GM12878 (cell line): ENCODE measurements around the gene SPATS2L. TPM values are rescaled to one million over a fixed set of nuclear protein-coding genes. Genes with fewer than 3 reads are reported as not detected.

ENCODE experiments used
- ATAC-seq: fragments of 200-7000 bp; cut with Tn5 transposase; 3 replicates; pipeline ENCODE4 v1.9.1; 2020; ENCODE audit warnings: mild to moderate bottlenecking, moderate library complexity
- BruUV-seq: library from RNA; stranded (reverse); fragments of 400-500 nt; replicated peaks from 2 replicates; lab custom pipeline; 2021; lab: Mats Ljungman, UMichigan
- CTCF ChIA-PET: fragments of 300-600 bp; sonication (Branson Sonifier 250); formaldehyde crosslinking; extraction: SDS; loops from one replicate; lab custom pipeline; 2021; ENCODE audit warnings: inconsistent platforms; lab: Yijun Ruan, JAX
- POLR2A ChIA-PET: fragments of 350-600 bp; formaldehyde crosslinking; extraction: SDS; loops from one replicate; lab custom pipeline; 2021; ENCODE audit warnings: inconsistent platforms; lab: Charles Lee
- RAD21 ChIA-PET: fragments of 300-600 bp; sonication (Branson Sonifier 250); formaldehyde crosslinking; loops from one replicate; lab custom pipeline; 2023; ENCODE audit warnings: antibody characterized with exemption; ENCODE audit not compliant: unreplicated experiment; lab: Charles Lee
- SMC1A ChIA-PET: fragments of 300-600 bp; sonication (Branson Sonifier 250); formaldehyde crosslinking; loops from one replicate; lab custom pipeline; 2023; ENCODE audit not compliant: unreplicated experiment, uncharacterized antibody; lab: Charles Lee
- DNase-seq: peaks from one replicate; pipeline ENCODE4 v3.0.0-alpha.2; 2011; ENCODE audit warnings: low read depth, low spot score
- FAIRE-seq: peaks from 3 replicates; lab custom pipeline; 2011; peaks lifted over from hg19 to GRCh38; lab: Jason Lieb, UNC
- H2AFZ ChIP-seq: 2 replicates; pipeline ENCODE4 v1.6.0; 2011; ENCODE audit warnings: low read depth, low read length, control low read depth; ENCODE audit not compliant: control insufficient read depth
- H3K27ac ChIP-seq: 2 replicates; pipeline ENCODE4 v1.5.1; 2011; ENCODE audit warnings: control low read depth; ENCODE audit not compliant: control insufficient read depth, insufficient read depth
- H3K27me3 ChIP-seq, 2 experiments: replicated peaks in 1 of 2; 2 replicates each; pipeline versions ENCODE4 v1.6.0 to v1.6.1; 2011; ENCODE audit warnings: low read length in 1 of 2; ENCODE audit not compliant: control insufficient read depth in 2 of 2, insufficient read depth in 2 of 2
- H3K36me3 ChIP-seq, 2 experiments: 2 replicates each; pipeline ENCODE4 v1.5.1; 2011; ENCODE audit warnings: low read length in 1 of 2; ENCODE audit not compliant: control insufficient read depth in 2 of 2, insufficient read depth in 2 of 2
- H3K4me1 ChIP-seq: 2 replicates; pipeline ENCODE4 v1.6.1; 2011; ENCODE audit warnings: mild to moderate bottlenecking, low read length, moderate library complexity, mixed read lengths; ENCODE audit not compliant: control insufficient read depth, insufficient read depth
- H3K4me2 ChIP-seq: 2 replicates; pipeline ENCODE4 v1.6.0; 2011; ENCODE audit warnings: control low read depth; ENCODE audit not compliant: control insufficient read depth, insufficient read depth
- H3K4me3 ChIP-seq: fragments of 200-600 bp; sonication (generic); 2 replicates; pipeline ENCODE4 v1.5.1; 2016
- H3K79me2 ChIP-seq: 2 replicates; pipeline ENCODE4 v1.6.0; 2011; ENCODE audit warnings: low read length; ENCODE audit not compliant: control insufficient read depth, insufficient read depth
- H3K9ac ChIP-seq: 2 replicates; pipeline ENCODE4 v1.8.0; 2011; ENCODE audit warnings: low read length, control low read depth, mixed read lengths; ENCODE audit not compliant: control insufficient read depth, insufficient read depth
- H3K9me3 ChIP-seq: replicated peaks from 3 replicates; pipeline ENCODE4 v1.5.1; 2011; ENCODE audit warnings: mild to moderate bottlenecking, low read length; ENCODE audit not compliant: control insufficient read depth, insufficient read depth
- H4K20me1 ChIP-seq: 2 replicates; pipeline ENCODE4 v1.6.0; 2011; ENCODE audit not compliant: control insufficient read depth, insufficient read depth
- BHLHE40 ChIP-seq, 2 experiments: fragments of 450-650 bp in 1 of 2; IDR thresholded peaks; 2 replicates each; pipeline ENCODE4 v1.6.1; 2011 to 2017; ENCODE audit warnings: low read depth in 2 of 2, borderline replicate concordance in 1 of 2, improper control_type of control experiment in 1 of 2, low read length in 1 of 2, mild to moderate bottlenecking in 1 of 2
- CEBPZ ChIP-seq: fragments of 150-350 bp; IDR thresholded peaks from 2 replicates; pipeline ENCODE4 v1.6.1; 2016; ENCODE audit warnings: low read depth, low read length
- JUND ChIP-seq: IDR thresholded peaks from 2 replicates; pipeline ENCODE4 v1.6.1; 2012; ENCODE audit warnings: low read depth, mild to moderate bottlenecking, low read length, improper control_type of control experiment, moderate library complexity
- KLF5 ChIP-seq: fragments of 450-650 bp; IDR thresholded peaks from 2 replicates; pipeline ENCODE4 v1.6.1; 2014; ENCODE audit warnings: mild to moderate bottlenecking; ENCODE audit not compliant: partially characterized antibody
- NFYB ChIP-seq: IDR thresholded peaks from 2 replicates; pipeline ENCODE4 v1.6.1; 2011; ENCODE audit warnings: low read depth, mild to moderate bottlenecking, low read length, improper control_type of control experiment, moderate library complexity; ENCODE audit not compliant: insufficient read depth
- RCOR1 ChIP-seq: conservative IDR thresholded peaks from 2 replicates; pipeline ENCODE4 v1.6.1; 2012; ENCODE audit warnings: low read depth, low read length, improper control_type of control experiment
- SRF ChIP-seq, 2 experiments: IDR thresholded peaks; 2 replicates each; pipeline ENCODE4 v1.6.1; 2011; ENCODE audit warnings: low read depth in 2 of 2, low read length in 2 of 2, mild to moderate bottlenecking in 1 of 2, moderate library complexity in 1 of 2
- TBL1XR1 ChIP-seq: IDR thresholded peaks from 2 replicates; pipeline ENCODE4 v1.6.1; 2012; ENCODE audit warnings: low read depth, low read length, improper control_type of control experiment
- ZZZ3 ChIP-seq: IDR thresholded peaks from 2 replicates; pipeline ENCODE4 v1.6.1; 2011; ENCODE audit warnings: low read depth; ENCODE audit not compliant: control insufficient read depth, insufficient read length
- WGBS: methylation state at CpG from one replicate; pipeline ENCODE4 v1.1.6; 2016; ENCODE audit warnings: low lambda C conversion rate; ENCODE audit not compliant: insufficient replicate concordance, insufficient coverage; ENCODE audit errors: missing lambda C conversion rate; 5-methylcytosine and 5-hydroxymethylcytosine counted together
- in situ Hi-C: fragments of 300-500 bp; cut with MboI; formaldehyde crosslinking; loops from 9 replicates; pipeline ENCODE4 v1.14.3; 2018; ENCODE audit warnings: mixed read lengths
- intact Hi-C: fragments of 100-400 bp; cut with micrococcal nuclease; formaldehyde crosslinking; loops from one replicate; pipeline ENCODE4 v1.14.2; 2022; ENCODE audit not compliant: unreplicated experiment
- polyA plus RNA-seq, 11 experiments: library from polyadenylated mRNA; depleted of rRNA in 4 of 11; unstranded in 6 of 11; stranded (reverse) in 5 of 11; fragments of >200 nt; fragmentation: Nextera tagmentation in 4 of 11; fragmentation: Illumina TruSeq in 1 of 11; extraction: Ambion mirVana in 4 of 11; extraction: Trizol in 1 of 11; gene quantifications; 1 replicate in 1 of 11; 2 replicates in 10 of 11; pipeline versions ENCODE4 v1.2.1 to v1.2.3, GENCODE V29; 2011 to 2016; ENCODE audit warnings: inconsistent platforms in 2 of 11, missing spikeins in 2 of 11, low read depth in 1 of 11
- total RNA-seq, 4 experiments: library from RNA; depleted of rRNA in 3 of 4; stranded (reverse); fragments of >200 nt in 3 of 4; fragmentation: Illumina TruSeq in 1 of 4; extraction: Trizol in 1 of 4; gene quantifications; 2 replicates each; pipeline versions ENCODE4 v1.2.1 to v1.2.3, GENCODE V29; 2013 to 2021
- TF ChIP-seq, protein P1 (sequence below): IDR thresholded peaks from 2 replicates; pipeline ENCODE4 v1.6.1; 2012; ENCODE audit warnings: improper control_type of control experiment, low read depth, low read length; ENCODE audit not compliant: insufficient replicate concordance
- TF ChIP-seq, protein P2 (sequence below): IDR thresholded peaks from 2 replicates; pipeline ENCODE4 v1.6.1; 2012; ENCODE audit warnings: low read depth, low read length, improper control_type of control experiment

Gene SPATS2L
- total and polyA plus RNA-seq, 10 of the 15 experiments (the other 5 are each of a cell fraction or from before 2014, with no cell fraction given), result 5.2 to 30.0 (median 20.1) TPM

GRCh38 chr2:200377355-200378336 is 71.2 kb downstream of the SPATS2L start:
- no peak for ATAC-seq
- TF ChIP-seq CEBPZ (no peak), RCOR1 (no peak), KLF5 (no peak), NFYB (no peak), SRF (IDR thresholded peaks at IDR 0.05; ENCODE audit: low read depth in 2 of 2, low read length in 2 of 2) (no peak), TBL1XR1 (no peak), ZZZ3 (no peak), BHLHE40 (IDR thresholded peaks at IDR 0.05; ENCODE audit: borderline replicate concordance in 1 of 2, low read depth in 2 of 2, low read length in 1 of 2) (no peak), JUND (no peak)
- TF ChIP-seq, protein P1, sequence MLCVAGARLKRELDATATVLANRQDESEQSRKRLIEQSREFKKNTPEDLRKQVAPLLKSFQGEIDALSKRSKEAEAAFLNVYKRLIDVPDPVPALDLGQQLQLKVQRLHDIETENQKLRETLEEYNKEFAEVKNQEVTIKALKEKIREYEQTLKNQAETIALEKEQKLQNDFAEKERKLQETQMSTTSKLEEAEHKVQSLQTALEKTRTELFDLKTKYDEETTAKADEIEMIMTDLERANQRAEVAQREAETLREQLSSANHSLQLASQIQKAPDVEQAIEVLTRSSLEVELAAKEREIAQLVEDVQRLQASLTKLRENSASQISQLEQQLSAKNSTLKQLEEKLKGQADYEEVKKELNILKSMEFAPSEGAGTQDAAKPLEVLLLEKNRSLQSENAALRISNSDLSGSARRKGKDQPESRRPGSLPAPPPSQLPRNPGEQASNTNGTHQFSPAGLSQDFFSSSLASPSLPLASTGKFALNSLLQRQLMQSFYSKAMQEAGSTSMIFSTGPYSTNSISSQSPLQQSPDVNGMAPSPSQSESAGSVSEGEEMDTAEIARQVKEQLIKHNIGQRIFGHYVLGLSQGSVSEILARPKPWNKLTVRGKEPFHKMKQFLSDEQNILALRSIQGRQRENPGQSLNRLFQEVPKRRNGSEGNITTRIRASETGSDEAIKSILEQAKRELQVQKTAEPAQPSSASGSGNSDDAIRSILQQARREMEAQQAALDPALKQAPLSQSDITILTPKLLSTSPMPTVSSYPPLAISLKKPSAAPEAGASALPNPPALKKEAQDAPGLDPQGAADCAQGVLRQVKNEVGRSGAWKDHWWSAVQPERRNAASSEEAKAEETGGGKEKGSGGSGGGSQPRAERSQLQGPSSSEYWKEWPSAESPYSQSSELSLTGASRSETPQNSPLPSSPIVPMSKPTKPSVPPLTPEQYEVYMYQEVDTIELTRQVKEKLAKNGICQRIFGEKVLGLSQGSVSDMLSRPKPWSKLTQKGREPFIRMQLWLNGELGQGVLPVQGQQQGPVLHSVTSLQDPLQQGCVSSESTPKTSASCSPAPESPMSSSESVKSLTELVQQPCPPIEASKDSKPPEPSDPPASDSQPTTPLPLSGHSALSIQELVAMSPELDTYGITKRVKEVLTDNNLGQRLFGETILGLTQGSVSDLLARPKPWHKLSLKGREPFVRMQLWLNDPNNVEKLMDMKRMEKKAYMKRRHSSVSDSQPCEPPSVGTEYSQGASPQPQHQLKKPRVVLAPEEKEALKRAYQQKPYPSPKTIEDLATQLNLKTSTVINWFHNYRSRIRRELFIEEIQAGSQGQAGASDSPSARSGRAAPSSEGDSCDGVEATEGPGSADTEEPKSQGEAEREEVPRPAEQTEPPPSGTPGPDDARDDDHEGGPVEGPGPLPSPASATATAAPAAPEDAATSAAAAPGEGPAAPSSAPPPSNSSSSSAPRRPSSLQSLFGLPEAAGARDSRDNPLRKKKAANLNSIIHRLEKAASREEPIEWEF, result no peak
- TF ChIP-seq, protein P2, sequence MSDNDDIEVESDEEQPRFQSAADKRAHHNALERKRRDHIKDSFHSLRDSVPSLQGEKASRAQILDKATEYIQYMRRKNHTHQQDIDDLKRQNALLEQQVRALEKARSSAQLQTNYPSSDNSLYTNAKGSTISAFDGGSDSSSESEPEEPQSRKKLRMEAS, result no peak
- DNase-seq, result no peak
- no peaks in the 10 kb centered on the region for H3K27me3 ChIP-seq
- no peak for FAIRE-seq
- H3K9me3 ChIP-seq, result no peaks in the 10 kb centered on the region
- BruUV-seq, result no TSS peak
- no peaks in the 10 kb centered on the region; the same call in 1 of the 2 replicates for H3K79me2 ChIP-seq
- RAD21 ChIA-PET, result interaction anchor here (1.0 kb wide), 1 partner anchor 94 kb away, joined by 3 read pairs; no protein-coding TSS in a partner anchor
- H3K9ac ChIP-seq, result no peak overlapping the region
- in situ Hi-C loops, result no loop called here
- intact Hi-C loops, result no loop called here
- H3K36me3 ChIP-seq, result no peaks in the 10 kb centered on the region
- 81% methylated on average over 5 of the region's 5 CpGs for WGBS
- no peak overlapping the region for H3K27ac ChIP-seq
- H3K4me3 ChIP-seq, result no peak overlapping the region
- POLR2A ChIA-PET, result no interaction called here
- H3K4me2 ChIP-seq, result no peak overlapping the region
- H2AFZ ChIP-seq, result no peak overlapping the region
- no peaks in the 10 kb centered on the region for H4K20me1 ChIP-seq
- H3K4me1 ChIP-seq, result peaks cover 45% of the 10 kb centered on the region
- CTCF ChIA-PET, result interaction anchor here (1.9 kb wide), 1 partner anchor 72 kb away, joined by 4 read pairs; the partner anchor contains the start of gene SPATS2L
- SMC1A ChIA-PET, result interaction anchor here (0.8 to 1.6 kb wide), 4 partner anchors 10 to 397 kb away, joined by 3 to 5 read pairs (median 4); no protein-coding TSS in a partner anchor
